ENCODE results near the gene ZNF436. TPM values are rescaled to one million over a fixed set of nuclear protein-coding genes. Genes with fewer than 3 reads are reported as not detected.

The ZNF436 gene
- total and polyA plus RNA-seq, 9 of the 15 experiments (the other 6 are each of a cell fraction or from before 2014, with no cell fraction given), result 2.1 to 11.3 (median 6.8) TPM

GRCh38 chr1:23341931-23342692, 27.5 kb downstream of the ZNF436 start (continued):
- TF ChIP-seq, protein P1, sequence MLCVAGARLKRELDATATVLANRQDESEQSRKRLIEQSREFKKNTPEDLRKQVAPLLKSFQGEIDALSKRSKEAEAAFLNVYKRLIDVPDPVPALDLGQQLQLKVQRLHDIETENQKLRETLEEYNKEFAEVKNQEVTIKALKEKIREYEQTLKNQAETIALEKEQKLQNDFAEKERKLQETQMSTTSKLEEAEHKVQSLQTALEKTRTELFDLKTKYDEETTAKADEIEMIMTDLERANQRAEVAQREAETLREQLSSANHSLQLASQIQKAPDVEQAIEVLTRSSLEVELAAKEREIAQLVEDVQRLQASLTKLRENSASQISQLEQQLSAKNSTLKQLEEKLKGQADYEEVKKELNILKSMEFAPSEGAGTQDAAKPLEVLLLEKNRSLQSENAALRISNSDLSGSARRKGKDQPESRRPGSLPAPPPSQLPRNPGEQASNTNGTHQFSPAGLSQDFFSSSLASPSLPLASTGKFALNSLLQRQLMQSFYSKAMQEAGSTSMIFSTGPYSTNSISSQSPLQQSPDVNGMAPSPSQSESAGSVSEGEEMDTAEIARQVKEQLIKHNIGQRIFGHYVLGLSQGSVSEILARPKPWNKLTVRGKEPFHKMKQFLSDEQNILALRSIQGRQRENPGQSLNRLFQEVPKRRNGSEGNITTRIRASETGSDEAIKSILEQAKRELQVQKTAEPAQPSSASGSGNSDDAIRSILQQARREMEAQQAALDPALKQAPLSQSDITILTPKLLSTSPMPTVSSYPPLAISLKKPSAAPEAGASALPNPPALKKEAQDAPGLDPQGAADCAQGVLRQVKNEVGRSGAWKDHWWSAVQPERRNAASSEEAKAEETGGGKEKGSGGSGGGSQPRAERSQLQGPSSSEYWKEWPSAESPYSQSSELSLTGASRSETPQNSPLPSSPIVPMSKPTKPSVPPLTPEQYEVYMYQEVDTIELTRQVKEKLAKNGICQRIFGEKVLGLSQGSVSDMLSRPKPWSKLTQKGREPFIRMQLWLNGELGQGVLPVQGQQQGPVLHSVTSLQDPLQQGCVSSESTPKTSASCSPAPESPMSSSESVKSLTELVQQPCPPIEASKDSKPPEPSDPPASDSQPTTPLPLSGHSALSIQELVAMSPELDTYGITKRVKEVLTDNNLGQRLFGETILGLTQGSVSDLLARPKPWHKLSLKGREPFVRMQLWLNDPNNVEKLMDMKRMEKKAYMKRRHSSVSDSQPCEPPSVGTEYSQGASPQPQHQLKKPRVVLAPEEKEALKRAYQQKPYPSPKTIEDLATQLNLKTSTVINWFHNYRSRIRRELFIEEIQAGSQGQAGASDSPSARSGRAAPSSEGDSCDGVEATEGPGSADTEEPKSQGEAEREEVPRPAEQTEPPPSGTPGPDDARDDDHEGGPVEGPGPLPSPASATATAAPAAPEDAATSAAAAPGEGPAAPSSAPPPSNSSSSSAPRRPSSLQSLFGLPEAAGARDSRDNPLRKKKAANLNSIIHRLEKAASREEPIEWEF (CRISPR knock-in tag; IDR thresholded peaks at IDR 0.05), result 0 out of 2 replicates have a peak, but pooled peaks have one; percentile 29
- TF ChIP-seq ARID1B (IDR thresholded peaks at IDR 0.05) (peak; percentile 74), KDM5B (IDR thresholded peaks at IDR 0.05; ENCODE audit: insufficient replicate concordance, low read depth, low read length) (no peak), RBFOX2 (IDR thresholded peaks at IDR 0.05; ENCODE audit: low read depth, low read length) (peak; percentile 21; the same call in 1 of the 2 replicates), ZNF280B (CRISPR knock-in tag; IDR thresholded peaks at IDR 0.05) (no peak), RUNX1 (IDR thresholded peaks at IDR 0.05; ENCODE audit: low read depth) (no peak), ESRRB (CRISPR knock-in tag; IDR thresholded peaks at IDR 0.05; ENCODE audit: borderline replicate concordance) (no peak), ZFP36 (IDR thresholded peaks at IDR 0.05; ENCODE audit: low read depth, low read length, partially characterized antibody) (peak; percentile 69), NFXL1 (CRISPR knock-in tag; IDR thresholded peaks at IDR 0.05) (no peak), PPARD (CRISPR knock-in tag; IDR thresholded peaks at IDR 0.05) (no peak), CBFB (CRISPR knock-in tag; IDR thresholded peaks at IDR 0.05) (no peak), ZKSCAN8 (CRISPR knock-in tag; IDR thresholded peaks at IDR 0.05) (no peak), GABPB1 (CRISPR knock-in tag; IDR thresholded peaks at IDR 0.05) (no peak), WHSC1 (IDR thresholded peaks at IDR 0.05; ENCODE audit: low read length) (no peak), ZNF12 (CRISPR knock-in tag; IDR thresholded peaks at IDR 0.05) (no peak), ZNF175 (CRISPR knock-in tag; IDR thresholded peaks at IDR 0.05; ENCODE audit: low read depth) (no peak), KDM1A (IDR thresholded peaks at IDR 0.05) (no peak), ZNF408 (CRISPR knock-in tag; IDR thresholded peaks at IDR 0.05; ENCODE audit: low read depth) (no peak), ZNF589 (CRISPR knock-in tag; IDR thresholded peaks at IDR 0.05; ENCODE audit: low read depth) (no peak), ZSCAN32 (CRISPR knock-in tag; IDR thresholded peaks at IDR 0.05) (no peak), ZNF76 (CRISPR knock-in tag; IDR thresholded peaks at IDR 0.05; ENCODE audit: borderline replicate concordance) (no peak), ZNF766 (CRISPR knock-in tag; conservative IDR thresholded peaks at IDR 0.05) (no peak), HDAC3 (IDR thresholded peaks at IDR 0.05; ENCODE audit: borderline replicate concordance, partially characterized antibody) (peak; percentile 35)
